Neural progenitor cell (in vitro differentiated cells): ENCODE data around the gene PTGER1. TPM values are rescaled to one million over a fixed set of nuclear protein-coding genes. Genes with fewer than 3 reads are reported as not detected.

ENCODE experiments used
- DNase-seq: peaks from one replicate; pipeline ENCODE4 v3.0.0-alpha.2; 2016; ENCODE audit warnings: low spot score
- H2AFZ ChIP-seq: fragments of 200-600 bp; sonication (generic); replicated peaks from 2 replicates; pipeline ENCODE4 v1.6.1; 2016; ENCODE audit warnings: antibody characterized with exemption
- H3F3A ChIP-seq: fragments of 200-600 bp; sonication (generic); 2 replicates; pipeline ENCODE4 v1.6.1; 2016; ENCODE audit warnings: antibody characterized with exemption, low read depth
- H3K27ac ChIP-seq: fragments of 200-600 bp; sonication (generic); 2 replicates; pipeline ENCODE4 v1.5.1; 2016; ENCODE audit warnings: mild to moderate bottlenecking
- H3K27me3 ChIP-seq: fragments of 200-600 bp; sonication (generic); 2 replicates; pipeline ENCODE4 v1.6.1; 2016; ENCODE audit warnings: mild to moderate bottlenecking, moderate library complexity
- H3K36me3 ChIP-seq: fragments of 200-600 bp; sonication (generic); 2 replicates; pipeline ENCODE4 v1.5.1; 2016
- H3K4me1 ChIP-seq: fragments of 200-600 bp; sonication (generic); 2 replicates; pipeline ENCODE4 v1.6.1; 2016; ENCODE audit warnings: mixed run types
- H3K4me2 ChIP-seq: fragments of 200-600 bp; sonication (generic); 2 replicates; pipeline ENCODE4 v1.6.1; 2016
- H3K4me3 ChIP-seq: fragments of 200-600 bp; sonication (generic); 2 replicates; pipeline ENCODE4 v1.5.1; 2016
- H3K79me2 ChIP-seq: fragments of 200-600 bp; sonication (generic); 2 replicates; pipeline ENCODE4 v1.6.1; 2016; ENCODE audit warnings: low read depth
- H3K9ac ChIP-seq: fragments of 200-600 bp; sonication (generic); 2 replicates; pipeline ENCODE4 v1.6.1; 2016
- H3K9me3 ChIP-seq: fragments of 200-600 bp; sonication (generic); 2 replicates; pipeline ENCODE4 v1.5.1; 2016; ENCODE audit warnings: low read depth
- H4K20me1 ChIP-seq: fragments of 200-600 bp; sonication (generic); 2 replicates; pipeline ENCODE4 v1.6.1; 2016; ENCODE audit warnings: low read depth
- H3K27ac Mint-ChIP-seq: 3 replicates; pipeline ENCODE4 v1.8.0; 2021; ENCODE audit warnings: mixed read lengths
- H3K27me3 Mint-ChIP-seq: 2 replicates; pipeline ENCODE4 v1.8.0; 2022; ENCODE audit warnings: low read depth, mild to moderate bottlenecking, inconsistent platforms, moderate library complexity, mixed read lengths; ENCODE audit not compliant: insufficient read depth
- H3K36me3 Mint-ChIP-seq: 3 replicates; pipeline ENCODE4 v1.8.0; 2021; ENCODE audit warnings: mixed read lengths
- H3K4me1 Mint-ChIP-seq: 3 replicates; pipeline ENCODE4 v1.8.0; 2021; ENCODE audit warnings: mixed read lengths
- H3K4me3 Mint-ChIP-seq: 3 replicates; pipeline ENCODE4 v1.8.0; 2021; ENCODE audit warnings: mild to moderate bottlenecking, moderate library complexity, mixed read lengths
- H3K9me3 Mint-ChIP-seq: 3 replicates; pipeline ENCODE4 v1.8.0; 2020; ENCODE audit warnings: mixed read lengths
- EZH2 ChIP-seq: fragments of 200-600 bp; sonication (generic); IDR thresholded peaks from 2 replicates; pipeline ENCODE4 v1.6.1; 2017; ENCODE audit warnings: antibody characterized with exemption, mild to moderate bottlenecking, moderate library complexity
- EZH2phosphoT487 ChIP-seq: fragments of 200-600 bp; sonication (generic); IDR thresholded peaks from 2 replicates; pipeline ENCODE4 v1.6.1; 2017; ENCODE audit warnings: antibody characterized with exemption
- total RNA-seq: library from RNA; depleted of rRNA; stranded (reverse); fragments of >200 nt; gene quantifications from 2 replicates; pipeline ENCODE4 v1.2.3, GENCODE V29; 2015; ENCODE audit warnings: low replicate concordance
- TF ChIP-seq, protein P1 (sequence below): fragments of 200-600 bp; sonication (generic); IDR thresholded peaks from 2 replicates; pipeline ENCODE4 v1.5.1; 2017; ENCODE audit warnings: antibody characterized with exemption, mild to moderate bottlenecking

Gene PTGER1
- total RNA-seq, 1 donor from 2014 or later, result not detected

- Histone ChIP-seq H3K4me3 (peak within 1 kb of the TSS; percentile 94), H3K27ac (no peak within 1 kb of the TSS), H3K9ac (peak within 1 kb of the TSS; percentile 88), H3K4me1 (peaks cover 10% of the 10 kb centered on the region), H4K20me1 (peaks cover 31% of the 10 kb centered on the region), H3F3A (peaks cover 34% of the 10 kb centered on the region), H3K79me2 (peaks cover 27% of the 10 kb centered on the region), H2AFZ (peak within 1 kb of the TSS; percentile 92), H3K36me3 (no peaks in the 10 kb centered on the region), H3K27me3 (peaks cover 19% of the 10 kb centered on the region), H3K4me2 (peak within 1 kb of the TSS; percentile 99), H3K9me3 (no peaks in the 10 kb centered on the region)
- peaks cover 14% of the 10 kb centered on the region for H3K4me1 Mint-ChIP-seq
- H3K9me3 Mint-ChIP-seq, result no peaks in the 10 kb centered on the region
- TF ChIP-seq EZH2phosphoT487, result no peak
- TF ChIP-seq, protein P1, sequence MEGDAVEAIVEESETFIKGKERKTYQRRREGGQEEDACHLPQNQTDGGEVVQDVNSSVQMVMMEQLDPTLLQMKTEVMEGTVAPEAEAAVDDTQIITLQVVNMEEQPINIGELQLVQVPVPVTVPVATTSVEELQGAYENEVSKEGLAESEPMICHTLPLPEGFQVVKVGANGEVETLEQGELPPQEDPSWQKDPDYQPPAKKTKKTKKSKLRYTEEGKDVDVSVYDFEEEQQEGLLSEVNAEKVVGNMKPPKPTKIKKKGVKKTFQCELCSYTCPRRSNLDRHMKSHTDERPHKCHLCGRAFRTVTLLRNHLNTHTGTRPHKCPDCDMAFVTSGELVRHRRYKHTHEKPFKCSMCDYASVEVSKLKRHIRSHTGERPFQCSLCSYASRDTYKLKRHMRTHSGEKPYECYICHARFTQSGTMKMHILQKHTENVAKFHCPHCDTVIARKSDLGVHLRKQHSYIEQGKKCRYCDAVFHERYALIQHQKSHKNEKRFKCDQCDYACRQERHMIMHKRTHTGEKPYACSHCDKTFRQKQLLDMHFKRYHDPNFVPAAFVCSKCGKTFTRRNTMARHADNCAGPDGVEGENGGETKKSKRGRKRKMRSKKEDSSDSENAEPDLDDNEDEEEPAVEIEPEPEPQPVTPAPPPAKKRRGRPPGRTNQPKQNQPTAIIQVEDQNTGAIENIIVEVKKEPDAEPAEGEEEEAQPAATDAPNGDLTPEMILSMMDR, result no peak
- TF ChIP-seq EZH2, result no peak
- DNase-seq, result peak; percentile 91
- H3K27me3 Mint-ChIP-seq, result peaks cover 7% of the 10 kb centered on the region
- peak within 1 kb of the TSS; percentile 60 for H3K27ac Mint-ChIP-seq
- no peaks in the 10 kb centered on the region for H3K36me3 Mint-ChIP-seq
- peak within 1 kb of the TSS; percentile 93 for H3K4me3 Mint-ChIP-seq
Measured at GRCh38 chr19:14432791-14433553, 42.2 kb downstream of the PTGER1 start, which contains the start of gene PKN1. Gene PKN1, plus strand, starts transcription at chr19:14433306. Its CDS starts 216 bp downstream, at chr19:14433522.

- no peaks in the 10 kb centered on the region for H3K9me3 ChIP-seq
- H3K9ac ChIP-seq, result no peak overlapping the region
- H3K36me3 Mint-ChIP-seq, result no peaks in the 10 kb centered on the region
- peaks cover 17% of the 10 kb centered on the region for H4K20me1 ChIP-seq
- peak overlapping the region; percentile 34 for H3K4me3 Mint-ChIP-seq
- H3K27me3 Mint-ChIP-seq, result peaks cover 7% of the 10 kb centered on the region
- TF ChIP-seq EZH2, result no peak
- TF ChIP-seq EZH2phosphoT487, result no peak
- TF ChIP-seq, protein P1, result no peak
- H3K4me1 ChIP-seq, result peaks cover 10% of the 10 kb centered on the region
- H3K27ac ChIP-seq, result no peak overlapping the region
- H2AFZ ChIP-seq, result no peak overlapping the region
- H3K4me2 ChIP-seq, result no peak overlapping the region
- H3K4me1 Mint-ChIP-seq, result peaks cover 16% of the 10 kb centered on the region
- no peak overlapping the region for H3K4me3 ChIP-seq
- H3K27ac Mint-ChIP-seq, result no peak overlapping the region
- no peaks in the 10 kb centered on the region for H3K36me3 ChIP-seq
- H3K9me3 Mint-ChIP-seq, result no peaks in the 10 kb centered on the region
- H3K79me2 ChIP-seq, result peaks cover 10% of the 10 kb centered on the region
- H3K27me3 ChIP-seq, result peaks cover 19% of the 10 kb centered on the region
- H3F3A ChIP-seq, result peaks cover 32% of the 10 kb centered on the region
- DNase-seq, result no peak
Measured at GRCh38 chr19:14430712-14431111, 44.4 kb downstream of the PTGER1 start.

GRCh38 chr19:14428882-14429416, 46.2 kb downstream of the PTGER1 start:
- DNase-seq, result no peak
- Histone ChIP-seq H2AFZ (no peak overlapping the region), H3F3A (peaks cover 20% of the 10 kb centered on the region), H3K4me3 (no peak overlapping the region), H3K27ac (no peak overlapping the region), H4K20me1 (peaks cover 3% of the 10 kb centered on the region), H3K4me2 (no peak overlapping the region), H3K79me2 (peaks cover 2% of the 10 kb centered on the region), H3K4me1 (peaks cover 3% of the 10 kb centered on the region), H3K27me3 (peaks cover 19% of the 10 kb centered on the region), H3K36me3 (no peaks in the 10 kb centered on the region), H3K9ac (no peak overlapping the region), H3K9me3 (no peaks in the 10 kb centered on the region)
- Mint-ChIP-seq H3K27me3 (peaks cover 7% of the 10 kb centered on the region), H3K27ac (no peak overlapping the region), H3K4me1 (peaks cover 8% of the 10 kb centered on the region), H3K9me3 (no peaks in the 10 kb centered on the region), H3K4me3 (no peak overlapping the region), H3K36me3 (no peaks in the 10 kb centered on the region)
- TF ChIP-seq, protein P1, result no peak
- no peak for TF ChIP-seq EZH2phosphoT487
- no peak for TF ChIP-seq EZH2
